HepG2 (cell line): ENCODE data around the gene ELP5. TPM values are rescaled to one million over a fixed set of nuclear protein-coding genes. Genes with fewer than 3 reads are reported as not detected.
A peak's percentile ranks its signal among the peaks of the same experiment; 100 is the strongest.

Experiments
- ATAC-seq: fragments of 200-7000 bp; cut with Tn5 transposase; 3 replicates; pipeline ENCODE4 v1.9.1; 2020; ENCODE audit warnings: mild to moderate bottlenecking, moderate library complexity
- BruUV-seq: library from RNA; stranded (reverse); fragments of 400-500 nt; replicated peaks from 2 replicates; lab custom pipeline; 2021; lab: Mats Ljungman, UMichigan
- CTCF ChIA-PET: fragments of 300-600 bp; formaldehyde crosslinking; extraction: SDS; loops from one replicate; lab custom pipeline; 2021; ENCODE audit warnings: low total read pairs, inconsistent platforms, low intra/inter-chr PET ratio; lab: Yijun Ruan, JAX
- POLR2A ChIA-PET: fragments of 350-600 bp; sonication (Branson Sonifier 250); formaldehyde crosslinking; loops from one replicate; lab custom pipeline; 2020; ENCODE audit warnings: antibody characterized with exemption, inconsistent platforms; lab: Yijun Ruan, JAX
- DNase-seq: peaks from one replicate; pipeline ENCODE4 v3.0.0-alpha.2; 2015; ENCODE audit warnings: low spot score
- FAIRE-seq: peaks from 3 replicates; lab custom pipeline; 2011; peaks lifted over from hg19 to GRCh38; lab: Jason Lieb, UNC
- H2AFZ ChIP-seq: one replicate; pipeline ENCODE4 v1.6.1; 2011; ENCODE audit warnings: low read length, inconsistent platforms
- H3K27ac ChIP-seq: fragments of 300-600 bp; 3 replicates; pipeline ENCODE4 v1.8.0; 2011; ENCODE audit warnings: mixed run types, mild to moderate bottlenecking, mixed read lengths, low read length, inconsistent platforms; ENCODE audit not compliant: insufficient read depth; ENCODE audit errors: extremely low read length
- H3K27me3 ChIP-seq, 2 experiments: fragments of 200-600 bp in 1 of 2; 2 replicates in 1 of 2; 3 replicates in 1 of 2; pipeline versions ENCODE4 v1.6.0 to v1.8.0; 2011; ENCODE audit warnings: low read length in 2 of 2, mild to moderate bottlenecking in 2 of 2, moderate library complexity in 2 of 2, inconsistent platforms in 1 of 2; ENCODE audit not compliant: insufficient read depth in 2 of 2, control insufficient read depth in 1 of 2
- H3K36me3 ChIP-seq, 2 experiments: fragments of 200-600 bp in 1 of 2; replicated peaks in 1 of 2; 2 replicates in 1 of 2; 3 replicates in 1 of 2; pipeline versions ENCODE4 v1.5.1 to v1.8.0; 2011; ENCODE audit warnings: low read length in 2 of 2, inconsistent platforms in 1 of 2; ENCODE audit not compliant: insufficient read depth in 2 of 2, control insufficient read depth in 1 of 2
- H3K4me1 ChIP-seq: 2 replicates; pipeline ENCODE4 v1.5.1; 2012; ENCODE audit warnings: low read length, inconsistent platforms; ENCODE audit not compliant: insufficient read depth
- H3K4me2 ChIP-seq: 2 replicates; pipeline ENCODE4 v1.6.0; 2011; ENCODE audit warnings: low read depth, low read length, inconsistent platforms
- H3K4me3 ChIP-seq, 3 experiments: fragments of 200-600 bp in 1 of 3; sonication (generic), shearing (Covaris generic) in 1 of 3; replicated peaks in 1 of 3; 2 replicates each; pipeline ENCODE4 v1.5.1; 2011 to 2016; ENCODE audit warnings: low read length in 3 of 3, inconsistent platforms in 2 of 3, low read depth in 2 of 3, mild to moderate bottlenecking in 2 of 3, control low read depth in 1 of 3, mixed read lengths in 1 of 3; ENCODE audit not compliant: insufficient read depth in 1 of 3
- H3K79me2 ChIP-seq: one replicate; pipeline ENCODE4 v1.6.1; 2011; ENCODE audit warnings: low read length, inconsistent platforms; ENCODE audit not compliant: insufficient read depth
- H3K9ac ChIP-seq: 2 replicates; pipeline ENCODE4 v1.6.0; 2011; ENCODE audit warnings: mild to moderate bottlenecking, low read depth, low read length, inconsistent platforms; ENCODE audit not compliant: insufficient read depth
- H3K9me3 ChIP-seq: 2 replicates; pipeline ENCODE4 v1.5.1; 2012; ENCODE audit warnings: mild to moderate bottlenecking, low read length
- H4K20me1 ChIP-seq: 2 replicates; pipeline ENCODE4 v1.6.0; 2011; ENCODE audit warnings: inconsistent platforms, mild to moderate bottlenecking, low read length, moderate library complexity; ENCODE audit not compliant: insufficient read depth
- MAX ChIP-seq: IDR thresholded peaks from 2 replicates; pipeline ENCODE4 v1.6.1; 2012; ENCODE audit warnings: inconsistent platforms
- SP2 ChIP-seq: sonication (generic); formaldehyde crosslinking; IDR thresholded peaks from 2 replicates; pipeline ENCODE4 v1.5.1; 2020; ENCODE audit warnings: mild to moderate bottlenecking, missing genetic modification reagents
- ZBTB38 ChIP-seq: sonication (generic); formaldehyde crosslinking; IDR thresholded peaks from 2 replicates; pipeline ENCODE4 v1.5.1; 2020; ENCODE audit warnings: mild to moderate bottlenecking, missing genetic modification reagents
- ZNF710 ChIP-seq: sonication (generic); formaldehyde crosslinking; IDR thresholded peaks from 2 replicates; pipeline ENCODE4 v1.5.0; 2020; ENCODE audit warnings: mild to moderate bottlenecking, missing genetic modification reagents, borderline replicate concordance
- WGBS: methylation state at CpG from one replicate; pipeline ENCODE4 v1.1.6; 2017; ENCODE audit warnings: low lambda C conversion rate; 5-methylcytosine and 5-hydroxymethylcytosine counted together
- in situ Hi-C: cut with HindIII; loops from 2 replicates; pipeline ENCODE4 v1.10.0; 2017; ENCODE audit warnings: low pct_unique_long_range_greater_than_20kb; ENCODE audit not compliant: extremely low pct_ligation_motif_present
- intact Hi-C: fragments of 100-400 bp; cut with micrococcal nuclease; formaldehyde crosslinking; loops from one replicate; pipeline ENCODE4 v1.10.0; 2022; ENCODE audit not compliant: unreplicated experiment
- polyA plus RNA-seq, 8 experiments: library from polyadenylated mRNA; depleted of rRNA in 3 of 8; stranded (reverse) in 7 of 8; unstranded in 1 of 8; fragments of >200 nt; fragmentation: Illumina TruSeq in 4 of 8; extraction: Trizol in 4 of 8; gene quantifications; 2 replicates each; pipeline versions ENCODE4 v1.2.1 to v1.2.3, GENCODE V29; 2011 to 2016; ENCODE audit warnings: low read depth in 4 of 8, missing spikeins in 1 of 8, mixed read lengths in 1 of 8; ENCODE audit not compliant: insufficient read depth in 1 of 8
- total RNA-seq, 5 experiments: library from RNA; depleted of rRNA; stranded (reverse); fragments of >200 nt; fragmentation: Illumina TruSeq; extraction: Trizol; gene quantifications; 2 replicates each; pipeline ENCODE4 v1.2.3, GENCODE V29; 2016; ENCODE audit warnings: low read depth in 1 of 5

Gene ELP5
- total and polyA plus RNA-seq, 2 of the 13 experiments (the other 11 are each of a cell fraction or from before 2014, with no cell fraction given): 67.6 to 69.8 TPM

GRCh38 chr17:7293159-7293558 lies 41.1 kb downstream of the ELP5 start:
- Histone ChIP-seq H3K4me3 (peak overlapping the region in 2 of 3 experiments; percentile 29 to 54; a peak in 2 of 6 replicates), H3K27ac (no peak overlapping the region), H3K27me3 (peaks cover 0 to 11% of the 10 kb centered on the region in 2 experiments; a peak in 2 of 5 replicates), H3K36me3 (no peaks in the 10 kb centered on the region), H3K9ac (no peak overlapping the region; the same call in 1 of the 2 replicates), H3K4me2 (peak overlapping the region; percentile 75), H3K4me1 (peaks cover 41% of the 10 kb centered on the region), H4K20me1 (no peaks in the 10 kb centered on the region), H2AFZ (no peak overlapping the region), H3K79me2 (no peaks in the 10 kb centered on the region), H3K9me3 (no peaks in the 10 kb centered on the region)
- ChIA-PET CTCF (interaction anchor here (1.1 kb wide), 1 partner anchor 13 kb away, joined by 3 read pairs; no protein-coding TSS in a partner anchor), POLR2A (interaction anchor here (1.0 to 3.7 kb wide), 5 partner anchors 11 to 247 kb away, joined by 3 to 35 read pairs (median 3); partner anchors contain the start of genes GABARAP and SLC2A4)
- intact Hi-C loops: no loop called here
- ATAC-seq: no peak
- no peak for TF ChIP-seq SP2
- TF ChIP-seq MAX: 0 out of 2 replicates have a peak, but pooled peaks have one; percentile 6
- 0 out of 2 replicates have a peak, but pooled peaks have one; percentile 2 for TF ChIP-seq ZNF710 (CRISPR knock-in tag)
- TF ChIP-seq ZBTB38 (CRISPR knock-in tag): peak; percentile 43; the same call in 1 of the 2 replicates
- BruUV-seq: no TSS peak
- in situ Hi-C loops: no loop called here
- no peak for DNase-seq
- FAIRE-seq: no peak
- 51% methylated on average over 8 of the region's 11 CpGs for WGBS
